Ishikawa (cell line): Measurements from ENCODE around the gene PSD2.

Experiments
- MAX ChIP-seq: IDR thresholded peaks from 2 replicates; pipeline ENCODE4 v1.6.1; 2012
- REST ChIP-seq: IDR thresholded peaks from 2 replicates; pipeline ENCODE4 v1.6.1; 2012; ENCODE audit warnings: low read depth, mild to moderate bottlenecking

- TF ChIP-seq REST (no peak), MAX (no peak)
Observed at GRCh38 chr5:139862313-139862712, 66.7 kb downstream of the PSD2 start.
